DOHH2 (cell line): ENCODE results near the gene PITRM1.

Experiments used
- CTCF ChIP-seq: fragments of 200-600 bp; sonication (generic); IDR thresholded peaks from one replicate; pipeline ENCODE4 v1.5.1; 2014; ENCODE audit warnings: antibody characterized with exemption, mild to moderate bottlenecking, low read depth, low read length; ENCODE audit not compliant: poor library complexity, severe bottlenecking
- EZH2phosphoT487 ChIP-seq: fragments of 200-600 bp; sonication (generic); IDR thresholded peaks from 2 replicates; pipeline ENCODE4 v1.6.1; 2017; ENCODE audit warnings: borderline replicate concordance, mild to moderate bottlenecking, antibody characterized with exemption, low read length, moderate library complexity, mixed read lengths

GRCh38 chr10:3150366-3150765 lies 22.2 kb downstream of the PITRM1 start:
- TF ChIP-seq EZH2phosphoT487 (no peak), CTCF (no peak)
